ENCODE data around the gene SLC41A2. TPM values are rescaled to one million over a fixed set of nuclear protein-coding genes. Genes with fewer than 3 reads are reported as not detected.

SLC41A2 gene, protein sequence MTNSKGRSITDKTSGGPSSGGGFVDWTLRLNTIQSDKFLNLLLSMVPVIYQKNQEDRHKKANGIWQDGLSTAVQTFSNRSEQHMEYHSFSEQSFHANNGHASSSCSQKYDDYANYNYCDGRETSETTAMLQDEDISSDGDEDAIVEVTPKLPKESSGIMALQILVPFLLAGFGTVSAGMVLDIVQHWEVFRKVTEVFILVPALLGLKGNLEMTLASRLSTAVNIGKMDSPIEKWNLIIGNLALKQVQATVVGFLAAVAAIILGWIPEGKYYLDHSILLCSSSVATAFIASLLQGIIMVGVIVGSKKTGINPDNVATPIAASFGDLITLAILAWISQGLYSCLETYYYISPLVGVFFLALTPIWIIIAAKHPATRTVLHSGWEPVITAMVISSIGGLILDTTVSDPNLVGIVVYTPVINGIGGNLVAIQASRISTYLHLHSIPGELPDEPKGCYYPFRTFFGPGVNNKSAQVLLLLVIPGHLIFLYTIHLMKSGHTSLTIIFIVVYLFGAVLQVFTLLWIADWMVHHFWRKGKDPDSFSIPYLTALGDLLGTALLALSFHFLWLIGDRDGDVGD
- total RNA-seq = 14.5 and 21.4 TPM in 2 replicates

DNA sequence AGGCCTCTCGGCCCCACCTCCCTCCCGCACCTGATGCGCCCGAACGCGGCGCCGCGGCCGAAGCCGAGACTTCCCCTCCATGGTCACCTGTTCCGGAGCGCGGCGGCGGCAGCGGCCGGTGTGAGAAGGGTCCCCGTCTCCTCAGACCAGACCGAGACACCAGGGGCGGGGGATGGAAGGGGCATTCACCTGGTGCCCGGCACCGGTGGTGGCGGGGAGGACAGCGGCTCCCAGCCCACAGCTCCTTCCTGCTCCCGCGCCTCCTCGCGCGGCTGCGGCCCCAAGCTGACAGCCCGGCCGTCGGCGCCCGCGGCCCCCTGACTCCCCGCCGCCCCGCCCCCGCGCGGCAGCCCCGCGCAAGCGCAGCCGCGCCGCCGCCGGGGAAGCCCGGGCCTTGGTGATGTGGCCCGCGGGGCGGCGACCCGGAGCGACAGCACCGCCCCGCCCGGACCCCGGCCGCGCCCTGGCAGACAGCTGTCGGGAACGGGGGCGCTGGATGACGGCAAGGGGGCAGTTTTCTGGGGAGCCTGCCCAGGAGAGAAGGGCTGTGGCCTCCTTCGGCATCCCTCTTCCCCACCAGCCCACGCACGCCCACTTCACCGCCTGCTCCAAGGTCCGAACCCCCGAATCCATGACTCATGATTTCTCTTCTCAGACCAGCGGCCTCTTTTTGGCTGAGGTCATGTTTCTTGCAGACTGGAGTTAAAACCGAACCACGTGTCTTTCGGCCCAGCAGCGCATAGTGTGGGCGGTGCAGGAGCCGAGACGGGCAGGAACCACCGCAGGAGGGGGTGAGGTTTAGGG lies at the start of gene SLC41A2:
SLC41A2 (minus strand) TSS at position 290 of the 804 bp plus-strand sequence. CDS start 29,763 bp downstream, outside the sequence.

GRCh38 chr12:104986022-104986941 lies 28.2 kb upstream of the SLC41A2 start, which contains the start of gene NOPCHAP1:
NOPCHAP1 (plus strand) TSS chr12:104986316; CDS start chr12:104986353, 37 bp downstream.

Other genes starting within 250 kb of the SLC41A2 start
- gene NOPCHAP1, start 28.0 kb upstream of the SLC41A2 start, total RNA-seq = 5.0 and 11.2 TPM in 2 replicates
- 65.1 and 85.1 TPM in 2 replicates for gene ALDH1L2, start 126.2 kb upstream of the SLC41A2 start, total RNA-seq
- gene WASHC4, start 149.4 kb upstream of the SLC41A2 start, total RNA-seq = 34.0 and 37.7 TPM in 2 replicates

All from pericardium fibroblast (primary cell).